Rectal smooth muscle tissue (tissue), 1 donor: Measurements from ENCODE around the gene REXO5.
A peak's percentile ranks its signal among the peaks of the same experiment; 100 is the strongest.
"Not testable (repeated sequence)": the region's sequence is repeated elsewhere in the genome, so short reads cannot be mapped to it uniquely, and the experiment has no call there.

Experiments
- H3K27ac ChIP-seq: one replicate; pipeline ENCODE4 v1.7.0; 2013; ENCODE audit warnings: low read depth, low read length, inconsistent platforms
- H3K27me3 ChIP-seq: one replicate; pipeline ENCODE4 v1.7.0; 2013; ENCODE audit warnings: low read length; ENCODE audit not compliant: control insufficient read depth, insufficient read depth
- H3K36me3 ChIP-seq: one replicate; pipeline ENCODE4 v1.7.0; 2013; ENCODE audit warnings: low read length; ENCODE audit not compliant: control insufficient read depth, insufficient read depth
- H3K4me1 ChIP-seq: one replicate; pipeline ENCODE4 v1.7.0; 2013; ENCODE audit warnings: low read length; ENCODE audit not compliant: control insufficient read depth, insufficient read depth
- H3K4me3 ChIP-seq: one replicate; pipeline ENCODE4 v1.7.0; 2013; ENCODE audit warnings: low read length
- H3K9ac ChIP-seq: one replicate; pipeline ENCODE4 v1.7.0; 2013; ENCODE audit warnings: low read length

The REXO5 gene, protein sequence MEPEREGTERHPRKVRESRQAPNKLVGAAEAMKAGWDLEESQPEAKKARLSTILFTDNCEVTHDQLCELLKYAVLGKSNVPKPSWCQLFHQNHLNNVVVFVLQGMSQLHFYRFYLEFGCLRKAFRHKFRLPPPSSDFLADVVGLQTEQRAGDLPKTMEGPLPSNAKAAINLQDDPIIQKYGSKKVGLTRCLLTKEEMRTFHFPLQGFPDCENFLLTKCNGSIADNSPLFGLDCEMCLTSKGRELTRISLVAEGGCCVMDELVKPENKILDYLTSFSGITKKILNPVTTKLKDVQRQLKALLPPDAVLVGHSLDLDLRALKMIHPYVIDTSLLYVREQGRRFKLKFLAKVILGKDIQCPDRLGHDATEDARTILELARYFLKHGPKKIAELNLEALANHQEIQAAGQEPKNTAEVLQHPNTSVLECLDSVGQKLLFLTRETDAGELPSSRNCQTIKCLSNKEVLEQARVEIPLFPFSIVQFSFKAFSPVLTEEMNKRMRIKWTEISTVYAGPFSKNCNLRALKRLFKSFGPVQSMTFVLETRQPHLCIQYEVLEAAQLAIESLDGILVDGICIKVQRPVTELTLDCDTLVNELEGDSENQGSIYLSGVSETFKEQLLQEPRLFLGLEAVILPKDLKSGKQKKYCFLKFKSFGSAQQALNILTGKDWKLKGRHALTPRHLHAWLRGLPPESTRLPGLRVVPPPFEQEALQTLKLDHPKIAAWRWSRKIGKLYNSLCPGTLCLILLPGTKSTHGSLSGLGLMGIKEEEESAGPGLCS

GRCh38 chr16:20806168-20807050 lies at the start of gene REXO5, which contains the start of gene ERI2:
REXO5 (plus strand) TSS chr16:20806527; CDS start chr16:20806954, 427 bp downstream.
ERI2 (minus strand) TSS chr16:20806472; CDS start chr16:20806430, 42 bp downstream.
- H3K4me1 ChIP-seq, result peaks cover 5% of the 10 kb centered on the region
- peak within 1 kb of the TSS; percentile 86 for H3K4me3 ChIP-seq
- H3K27ac ChIP-seq, result peak within 1 kb of the TSS; percentile 78
- no peaks in the 10 kb centered on the region for H3K27me3 ChIP-seq
- H3K9ac ChIP-seq, result peak within 1 kb of the TSS; percentile 96
- H3K36me3 ChIP-seq, result no peaks in the 10 kb centered on the region

- Histone ChIP-seq H3K36me3 (no peaks in the 10 kb centered on the region), H3K27me3 (no peaks in the 10 kb centered on the region), H3K4me1 (peaks cover 2% of the 10 kb centered on the region), H3K27ac (no peak overlapping the region), H3K9ac (no peak overlapping the region), H3K4me3 (no peak overlapping the region)
Measured at GRCh38 chr16:20760346-20760745, 46.0 kb upstream of the REXO5 start.

DNA sequence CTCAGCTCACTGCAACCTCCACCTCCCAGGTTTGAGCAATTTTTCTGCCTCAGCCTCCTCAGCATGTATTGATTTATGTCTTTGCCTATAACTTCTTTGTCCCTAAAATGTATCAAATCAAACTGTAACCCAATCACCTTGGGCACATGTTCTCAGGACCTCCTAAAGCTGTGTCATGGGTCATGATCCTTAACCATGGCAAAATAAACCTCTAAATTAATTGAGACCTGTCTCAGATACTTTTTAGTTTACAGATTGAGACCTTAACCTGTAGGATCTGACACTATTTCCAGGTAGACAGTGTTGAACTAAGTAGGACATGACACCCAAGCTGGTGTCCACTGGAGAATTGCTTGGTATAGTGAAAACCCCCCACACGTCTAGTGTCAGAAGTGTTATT lies 45.2 kb upstream of the REXO5 start:
- Histone ChIP-seq H3K9ac (no peak overlapping the region), H3K36me3 (no peaks in the 10 kb centered on the region), H3K27ac (no peak overlapping the region), H3K4me1 (peaks cover 2% of the 10 kb centered on the region), H3K4me3 (no peak overlapping the region), H3K27me3 (no peaks in the 10 kb centered on the region)

DNA sequence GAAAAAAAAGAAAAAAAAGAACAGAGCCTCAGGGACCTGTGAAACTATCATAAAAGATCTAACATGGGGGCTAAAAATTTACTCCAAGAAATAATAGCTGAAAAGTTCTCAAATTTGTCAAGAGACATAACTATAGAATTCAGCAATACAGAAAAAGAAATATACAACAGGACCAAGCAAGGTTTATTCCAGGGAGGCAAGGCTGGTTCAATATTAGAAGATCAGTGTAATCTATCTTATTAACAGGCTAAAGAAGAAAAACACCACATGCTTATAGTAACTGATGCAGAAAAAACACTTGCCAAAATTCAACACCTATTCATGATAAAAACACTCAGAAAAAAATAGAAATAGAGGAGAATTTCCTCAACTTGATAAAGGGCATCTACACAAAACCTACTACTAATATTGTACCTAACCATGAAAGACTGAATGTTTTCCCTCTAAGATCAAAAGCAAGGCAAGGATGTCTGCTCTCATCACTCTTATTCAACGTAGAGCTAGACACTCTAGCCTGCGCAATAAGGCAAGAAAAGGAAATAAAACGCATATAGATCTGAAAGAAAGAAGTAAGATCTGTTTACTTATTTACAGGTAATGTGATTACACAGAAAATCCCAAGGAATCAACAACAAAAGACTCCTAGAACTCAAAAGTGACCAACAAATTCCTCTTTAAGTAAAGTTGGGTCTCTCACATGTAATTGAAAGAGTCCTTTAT lies 43.8 kb upstream of the REXO5 start:
- H3K27me3 ChIP-seq, result no peaks in the 10 kb centered on the region
- H3K4me3 ChIP-seq, result no peak overlapping the region
- no peak overlapping the region for H3K9ac ChIP-seq
- no peaks in the 10 kb centered on the region for H3K36me3 ChIP-seq
- peaks cover 2% of the 10 kb centered on the region for H3K4me1 ChIP-seq
- H3K27ac ChIP-seq, result peak overlapping the region; percentile 4

GRCh38 chr16:20763461-20764232 lies 42.7 kb upstream of the REXO5 start, which contains the start of gene ACSM3:
ACSM3 (plus strand) TSS chr16:20764014; CDS start chr16:20770035, 6,021 bp downstream.
- no peak within 1 kb of the TSS for H3K9ac ChIP-seq

GRCh38 chr16:20764448-20764847 lies 41.9 kb upstream of the REXO5 start:
- H3K9ac ChIP-seq, H3K27me3 ChIP-seq, H3K4me3 ChIP-seq, H3K36me3 ChIP-seq, H3K27ac ChIP-seq, H3K4me1 ChIP-seq: not testable (repeated sequence)

More at GRCh38 chr16:20763461-20764232, 42.7 kb upstream of the REXO5 start, which contains the start of gene ACSM3:
- Histone ChIP-seq H3K27ac (peak within 1 kb of the TSS; percentile 4), H3K4me1 (peaks cover 2% of the 10 kb centered on the region), H3K4me3 (peak within 1 kb of the TSS; percentile 62), H3K36me3 (no peaks in the 10 kb centered on the region), H3K27me3 (no peaks in the 10 kb centered on the region)

- Histone ChIP-seq H3K9ac (no peak overlapping the region), H3K36me3 (no peaks in the 10 kb centered on the region), H3K4me3 (no peak overlapping the region), H3K4me1 (peaks cover 2% of the 10 kb centered on the region), H3K27ac (no peak overlapping the region), H3K27me3 (no peaks in the 10 kb centered on the region)
Measured at GRCh38 chr16:20765732-20766131, 40.6 kb upstream of the REXO5 start.

DNA sequence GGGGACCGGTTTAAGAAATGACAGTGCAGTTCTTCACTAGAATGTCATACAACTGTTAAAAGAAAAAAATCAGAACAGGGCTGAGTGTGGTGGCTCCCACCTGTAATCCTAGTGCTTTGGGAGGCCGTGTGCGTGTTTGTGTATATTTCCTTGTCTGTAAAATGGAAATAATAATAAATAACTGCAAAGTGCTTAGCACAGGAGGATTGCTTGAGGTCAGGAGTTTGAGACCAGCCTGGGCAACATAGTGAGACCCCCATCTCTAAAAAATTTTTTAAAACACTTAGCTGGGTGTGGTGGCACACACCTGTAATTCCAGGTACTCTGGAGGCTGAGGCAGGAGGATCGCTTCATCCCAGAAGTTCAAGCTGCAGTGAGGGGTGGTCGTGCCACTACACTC lies 40.0 kb upstream of the REXO5 start:
- Histone ChIP-seq H3K4me1 (peaks cover 2% of the 10 kb centered on the region), H3K36me3 (no peaks in the 10 kb centered on the region), H3K27ac (no peak overlapping the region), H3K27me3 (no peaks in the 10 kb centered on the region), H3K4me3 (no peak overlapping the region), H3K9ac (no peak overlapping the region)

GRCh38 chr16:20767577-20767976 lies 38.8 kb upstream of the REXO5 start:
- Histone ChIP-seq H3K4me1 (peaks cover 2% of the 10 kb centered on the region), H3K9ac (no peak overlapping the region), H3K4me3 (no peak overlapping the region), H3K36me3 (no peaks in the 10 kb centered on the region), H3K27ac (no peak overlapping the region), H3K27me3 (no peaks in the 10 kb centered on the region)

DNA sequence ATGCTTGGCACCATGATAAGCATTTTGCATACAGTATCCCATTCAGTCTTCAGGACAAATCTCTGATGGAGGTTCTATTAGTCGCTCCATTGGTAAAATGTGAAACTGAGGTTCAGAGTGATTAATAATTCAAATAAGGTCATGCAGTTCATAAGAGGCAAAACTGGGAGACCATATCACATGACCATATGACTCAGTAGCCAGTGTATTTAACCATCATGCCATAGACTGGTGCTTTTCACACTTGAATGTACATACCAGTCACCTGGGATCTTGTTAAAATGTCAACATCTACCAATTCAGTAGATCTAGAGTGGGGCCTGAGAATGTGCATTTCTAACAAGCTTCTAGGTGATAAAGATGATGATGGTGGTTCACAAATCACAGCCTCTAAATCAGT lies 38.2 kb upstream of the REXO5 start:
- H3K4me1 ChIP-seq, result peaks cover 2% of the 10 kb centered on the region
- no peaks in the 10 kb centered on the region for H3K27me3 ChIP-seq
- H3K4me3 ChIP-seq, result no peak overlapping the region
- no peaks in the 10 kb centered on the region for H3K36me3 ChIP-seq
- H3K9ac ChIP-seq, result no peak overlapping the region
- no peak overlapping the region for H3K27ac ChIP-seq

GRCh38 chr16:20768818-20769217 lies 37.5 kb upstream of the REXO5 start:
- H3K36me3 ChIP-seq, result no peaks in the 10 kb centered on the region

More at GRCh38 chr16:20768818-20769217, 37.5 kb upstream of the REXO5 start:
- no peak overlapping the region for H3K9ac ChIP-seq
- no peak overlapping the region for H3K27ac ChIP-seq
- no peaks in the 10 kb centered on the region for H3K4me1 ChIP-seq
- H3K4me3 ChIP-seq, result no peak overlapping the region
- H3K27me3 ChIP-seq, result no peaks in the 10 kb centered on the region
